SU-DHL-6 (cell line): Measurements from ENCODE around the gene ARHGAP22.

Source experiments
- H2AFZ ChIP-seq: fragments of 200-600 bp; sonication (generic); 2 replicates; pipeline ENCODE4 v1.6.1; 2014; ENCODE audit warnings: low read depth, mild to moderate bottlenecking, moderate library complexity, mixed read lengths, antibody characterized with exemption, low read length; ENCODE audit not compliant: severe bottlenecking
- H3F3A ChIP-seq: fragments of 200-600 bp; shearing (Covaris generic); 2 replicates; pipeline ENCODE4 v1.6.0; 2016; ENCODE audit warnings: antibody characterized with exemption, mild to moderate bottlenecking; ENCODE audit not compliant: insufficient read depth
- H3K27ac ChIP-seq: fragments of 200-600 bp; sonication (generic); 2 replicates; pipeline ENCODE4 v1.5.1; 2016; ENCODE audit warnings: low read depth, mild to moderate bottlenecking, low read length, moderate library complexity, mixed read lengths
- H3K27me3 ChIP-seq: fragments of 200-600 bp; sonication (generic), shearing (Covaris generic); 2 replicates; pipeline ENCODE4 v1.6.0; 2014; ENCODE audit warnings: mild to moderate bottlenecking, low read length
- H3K36me3 ChIP-seq: fragments of 200-600 bp; sonication (generic); 2 replicates; pipeline ENCODE4 v1.6.1; 2014; ENCODE audit warnings: mild to moderate bottlenecking, low read length, mixed read lengths
- H3K4me2 ChIP-seq: fragments of 300-600, 200-600 bp; shearing (Covaris generic), sonication (generic); 2 replicates; pipeline ENCODE4 v1.6.0; 2014; ENCODE audit warnings: low read length, low read depth, mild to moderate bottlenecking; ENCODE audit not compliant: poor library complexity, severe bottlenecking
- H3K4me3 ChIP-seq: fragments of 200-600 bp; sonication (generic); 2 replicates; pipeline ENCODE4 v1.5.1; 2014; ENCODE audit warnings: antibody characterized with exemption, low read length, mild to moderate bottlenecking, mixed read lengths; ENCODE audit not compliant: insufficient read depth, poor library complexity, severe bottlenecking
- H3K79me2 ChIP-seq: fragments of 200-600 bp; sonication (generic); 2 replicates; pipeline ENCODE4 v1.6.1; 2014; ENCODE audit warnings: mild to moderate bottlenecking, low read length, moderate library complexity; ENCODE audit not compliant: insufficient read depth
- H3K9ac ChIP-seq: fragments of 200-600 bp; sonication (generic); 2 replicates; pipeline ENCODE4 v1.7.0; 2014; ENCODE audit warnings: mild to moderate bottlenecking, low read length
- H3K9me2 ChIP-seq: fragments of 200-600 bp; sonication (generic); replicated peaks from 2 replicates; pipeline ENCODE4 v1.6.1; 2014; ENCODE audit warnings: low read length; ENCODE audit not compliant: insufficient read depth
- H3K9me3 ChIP-seq: fragments of 200-600 bp; sonication (generic); 2 replicates; pipeline ENCODE4 v1.6.1; 2014; ENCODE audit warnings: low read length, mixed read lengths; ENCODE audit not compliant: insufficient read depth
- H4K20me1 ChIP-seq: fragments of 200-600 bp; sonication (generic); 2 replicates; pipeline ENCODE4 v1.6.1; 2014; ENCODE audit warnings: low read depth, mild to moderate bottlenecking, antibody characterized with exemption, low read length, moderate library complexity, mixed read lengths
- CTCF ChIP-seq: fragments of 200-600 bp; sonication (generic); IDR thresholded peaks from one replicate; pipeline ENCODE4 v1.5.1; 2017; ENCODE audit warnings: antibody characterized with exemption, mild to moderate bottlenecking, low read length, moderate library complexity; ENCODE audit not compliant: insufficient read depth, poor library complexity, severe bottlenecking
- EZH2phosphoT487 ChIP-seq: fragments of 200-600 bp; sonication (generic), shearing (Covaris generic); conservative IDR thresholded peaks from 2 replicates; pipeline ENCODE4 v1.6.1; 2018; ENCODE audit warnings: mild to moderate bottlenecking, antibody characterized with exemption, low read length, moderate library complexity, mixed read lengths

ARHGAP22 gene

GRCh38 chr10:48547061-48547895 is 57.6 kb downstream of the ARHGAP22 start:
- no peaks in the 10 kb centered on the region for H4K20me1 ChIP-seq
- no peak overlapping the region for H3K9ac ChIP-seq
- no peak overlapping the region for H2AFZ ChIP-seq
- no peaks in the 10 kb centered on the region for H3K9me3 ChIP-seq
- no peaks in the 10 kb centered on the region for H3K79me2 ChIP-seq
- no peaks in the 10 kb centered on the region for H3K36me3 ChIP-seq
- no peaks in the 10 kb centered on the region for H3K9me2 ChIP-seq
- H3K27ac ChIP-seq = no peak overlapping the region
- H3K4me3 ChIP-seq = no peak overlapping the region
- H3K4me2 ChIP-seq = no peak overlapping the region
- TF ChIP-seq EZH2phosphoT487 = no peak
- no peak for TF ChIP-seq CTCF
- no peaks in the 10 kb centered on the region for H3F3A ChIP-seq
- H3K27me3 ChIP-seq = no peaks in the 10 kb centered on the region

- Histone ChIP-seq H3K4me3 (no peak overlapping the region), H3K9me3 (no peaks in the 10 kb centered on the region), H3K9ac (no peak overlapping the region), H3K36me3 (no peaks in the 10 kb centered on the region), H2AFZ (no peak overlapping the region), H4K20me1 (no peaks in the 10 kb centered on the region), H3K79me2 (no peaks in the 10 kb centered on the region), H3K4me2 (no peak overlapping the region), H3K27ac (no peak overlapping the region), H3K27me3 (no peaks in the 10 kb centered on the region), H3K9me2 (no peaks in the 10 kb centered on the region), H3F3A (no peaks in the 10 kb centered on the region)
- no peak for TF ChIP-seq EZH2phosphoT487
- no peak for TF ChIP-seq CTCF
These were observed 59.3 kb downstream of the ARHGAP22 start for GRCh38 chr10:48545462-48546145.

- Histone ChIP-seq H3K9ac (no peak overlapping the region), H3K36me3 (no peaks in the 10 kb centered on the region), H3K79me2 (no peaks in the 10 kb centered on the region), H3K4me3 (no peak overlapping the region), H2AFZ (no peak overlapping the region), H4K20me1 (no peaks in the 10 kb centered on the region), H3K27me3 (no peaks in the 10 kb centered on the region), H3K9me2 (no peaks in the 10 kb centered on the region), H3F3A (no peaks in the 10 kb centered on the region), H3K9me3 (no peaks in the 10 kb centered on the region), H3K4me2 (no peak overlapping the region), H3K27ac (no peak overlapping the region)
- TF ChIP-seq EZH2phosphoT487 = no peak
- no peak for TF ChIP-seq CTCF
These were observed 61.6 kb downstream of the ARHGAP22 start for GRCh38 chr10:48543182-48543844.
